MCF 10A (cell line): ENCODE data around the gene LRATD1. TPM values are rescaled to one million over a fixed set of nuclear protein-coding genes. Genes with fewer than 3 reads are reported as not detected.
A peak's percentile ranks its signal among the peaks of the same experiment; 100 is the strongest.

Experiments used
- Bru-seq: library from RNA; stranded (reverse); fragments of 400-500 nt; gene quantifications from one replicate; lab custom pipeline; 2021; lab: Mats Ljungman, UMichigan
- BruChase-seq, 2 experiments: library from RNA; stranded (reverse); fragments of 400-500 nt; gene quantifications; one replicate each; lab custom pipeline; 2021; lab: Mats Ljungman, UMichigan
- BruUV-seq: library from RNA; stranded (reverse); fragments of 400-500 nt; replicated peaks from 2 replicates; lab custom pipeline; 2021; lab: Mats Ljungman, UMichigan
- CTCF ChIA-PET: fragments of 300-600 bp; sonication (Branson Sonifier 250); formaldehyde crosslinking; extraction: SDS; loops from one replicate; lab custom pipeline; 2021; ENCODE audit warnings: antibody characterized with exemption, inconsistent platforms; lab: Yijun Ruan, JAX
- POLR2A ChIA-PET: fragments of 300-600, 350-650 bp; sonication (Branson Sonifier 250); formaldehyde crosslinking; extraction: SDS; loops from one replicate; lab custom pipeline; 2020; ENCODE audit warnings: antibody characterized with exemption, inconsistent platforms; lab: Yijun Ruan, JAX
- DNase-seq: peaks from one replicate; pipeline ENCODE4 v3.0.0-alpha.2; 2018; ENCODE audit not compliant: unreplicated experiment
- H3K27ac Mint-ChIP-seq: one replicate; pipeline ENCODE4 v1.8.0; 2022; ENCODE audit warnings: mild to moderate bottlenecking, low read depth, mixed read lengths; ENCODE audit not compliant: unreplicated experiment
- H3K27me3 Mint-ChIP-seq: one replicate; pipeline ENCODE4 v1.8.0; 2022; ENCODE audit warnings: mixed read lengths; ENCODE audit not compliant: insufficient read depth, unreplicated experiment
- H3K36me3 Mint-ChIP-seq: one replicate; pipeline ENCODE4 v1.8.0; 2022; ENCODE audit warnings: mild to moderate bottlenecking, moderate library complexity, mixed read lengths; ENCODE audit not compliant: insufficient read depth, unreplicated experiment
- H3K4me1 Mint-ChIP-seq: one replicate; pipeline ENCODE4 v1.8.0; 2022; ENCODE audit warnings: mixed read lengths; ENCODE audit not compliant: insufficient read depth, unreplicated experiment
- H3K4me3 Mint-ChIP-seq: one replicate; pipeline ENCODE4 v1.8.0; 2022; ENCODE audit warnings: mild to moderate bottlenecking, moderate library complexity, mixed read lengths; ENCODE audit not compliant: unreplicated experiment
- H3K9me3 Mint-ChIP-seq: one replicate; pipeline ENCODE4 v1.8.0; 2022; ENCODE audit warnings: mixed read lengths; ENCODE audit not compliant: unreplicated experiment
- intact Hi-C: fragments of 100-400 bp; cut with micrococcal nuclease; formaldehyde crosslinking; loops from 2 replicates; pipeline ENCODE4 v1.14.1; 2022
- long read RNA-seq: library from polyadenylated mRNA; stranded (forward); transcript quantifications from one replicate; pipeline ENCODE4 v2.0.0, GENCODE V29; 2022
- total RNA-seq: library from RNA; stranded (reverse); gene quantifications from 2 replicates; pipeline ENCODE4 v1.2.3, GENCODE V29; 2022
- TF ChIP-seq, protein P1 (sequence below): fragments of 200-600 bp; IDR thresholded peaks from one replicate; pipeline ENCODE4 v1.8.0; 2022; ENCODE audit warnings: antibody characterized with exemption, mild to moderate bottlenecking; ENCODE audit not compliant: unreplicated experiment

LRATD1 gene, protein sequence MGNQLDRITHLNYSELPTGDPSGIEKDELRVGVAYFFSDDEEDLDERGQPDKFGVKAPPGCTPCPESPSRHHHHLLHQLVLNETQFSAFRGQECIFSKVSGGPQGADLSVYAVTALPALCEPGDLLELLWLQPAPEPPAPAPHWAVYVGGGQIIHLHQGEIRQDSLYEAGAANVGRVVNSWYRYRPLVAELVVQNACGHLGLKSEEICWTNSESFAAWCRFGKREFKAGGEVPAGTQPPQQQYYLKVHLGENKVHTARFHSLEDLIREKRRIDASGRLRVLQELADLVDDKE
- total RNA-seq = 2.2 and 4.7 TPM in 2 replicates
- percentile 49 among the genes with signal in this experiment for Bru-seq, nascent RNA
- percentile 46 among the genes with signal in this experiment for BruChase-seq, experiment 1, labeled RNA remaining after a 6-hour chase
- percentile 51 among the genes with signal in this experiment for BruChase-seq, experiment 2, labeled RNA remaining after a 2-hour chase
- long read RNA-seq, partial matches to known transcripts = 0 of 7 reads
- long read RNA-seq, other reads (novel, unspliced or antisense) = 4 of 7 reads

DNA sequence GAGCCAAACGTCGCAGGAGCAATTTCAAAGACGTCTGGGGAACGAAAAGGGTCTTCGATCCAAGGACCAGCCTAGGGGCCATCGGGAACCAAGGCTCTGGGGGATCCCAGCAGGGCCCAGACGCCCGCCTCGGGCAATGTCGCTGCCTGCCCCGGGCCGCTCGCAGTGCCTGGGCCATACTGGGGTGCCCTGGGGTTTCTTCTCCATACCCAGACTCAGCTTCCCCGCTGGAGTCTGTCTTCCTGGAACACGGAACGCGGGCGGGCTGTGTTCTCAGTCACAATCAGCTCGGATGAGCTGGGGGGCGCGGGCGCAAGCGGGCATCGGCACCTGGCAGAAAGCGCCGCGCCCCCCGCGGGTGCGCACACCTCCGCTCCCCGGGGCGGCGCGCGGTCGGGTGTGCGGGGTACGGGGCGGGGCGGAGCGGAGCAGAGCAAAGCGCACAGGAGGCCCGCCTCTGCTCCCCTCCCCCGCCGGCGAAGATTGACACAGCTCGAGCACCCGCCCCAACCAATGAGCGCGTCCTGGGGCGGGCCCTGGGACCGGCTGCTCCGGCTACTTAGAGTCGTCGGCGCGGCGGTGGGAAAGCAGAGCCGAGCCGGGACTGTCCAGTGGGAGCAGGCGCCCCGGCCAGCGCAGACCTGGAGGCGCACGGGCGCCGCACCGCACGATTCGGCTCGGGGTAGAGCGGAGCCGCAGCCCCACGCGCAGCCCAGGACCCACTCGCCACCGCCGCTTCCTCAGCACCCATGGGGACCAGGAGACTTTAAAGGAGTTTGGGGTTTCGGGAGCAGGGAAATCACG is at the start of gene LRATD1:
LRATD1 (plus strand) TSS at position 585 of the 804 bp plus-strand sequence. CDS start 1,263 bp downstream, outside the sequence.
- DNase-seq = peak; percentile 93
- Mint-ChIP-seq H3K4me3 (peak within 1 kb of the TSS; percentile 75), H3K9me3 (no peaks in the 10 kb centered on the region), H3K27me3 (no peaks in the 10 kb centered on the region), H3K4me1 (peaks cover 33% of the 10 kb centered on the region), H3K27ac (no peak within 1 kb of the TSS), H3K36me3 (peaks cover 5% of the 10 kb centered on the region)
- POLR2A ChIA-PET = interaction anchor here (0.6 kb wide), 3 partner anchors 63 to 938 kb away, joined by 3 read pairs; no protein-coding TSS in a partner anchor
- TF ChIP-seq, protein P1, sequence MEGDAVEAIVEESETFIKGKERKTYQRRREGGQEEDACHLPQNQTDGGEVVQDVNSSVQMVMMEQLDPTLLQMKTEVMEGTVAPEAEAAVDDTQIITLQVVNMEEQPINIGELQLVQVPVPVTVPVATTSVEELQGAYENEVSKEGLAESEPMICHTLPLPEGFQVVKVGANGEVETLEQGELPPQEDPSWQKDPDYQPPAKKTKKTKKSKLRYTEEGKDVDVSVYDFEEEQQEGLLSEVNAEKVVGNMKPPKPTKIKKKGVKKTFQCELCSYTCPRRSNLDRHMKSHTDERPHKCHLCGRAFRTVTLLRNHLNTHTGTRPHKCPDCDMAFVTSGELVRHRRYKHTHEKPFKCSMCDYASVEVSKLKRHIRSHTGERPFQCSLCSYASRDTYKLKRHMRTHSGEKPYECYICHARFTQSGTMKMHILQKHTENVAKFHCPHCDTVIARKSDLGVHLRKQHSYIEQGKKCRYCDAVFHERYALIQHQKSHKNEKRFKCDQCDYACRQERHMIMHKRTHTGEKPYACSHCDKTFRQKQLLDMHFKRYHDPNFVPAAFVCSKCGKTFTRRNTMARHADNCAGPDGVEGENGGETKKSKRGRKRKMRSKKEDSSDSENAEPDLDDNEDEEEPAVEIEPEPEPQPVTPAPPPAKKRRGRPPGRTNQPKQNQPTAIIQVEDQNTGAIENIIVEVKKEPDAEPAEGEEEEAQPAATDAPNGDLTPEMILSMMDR = no peak
- CTCF ChIA-PET = interaction anchor here (0.5 kb wide), 1 partner anchor 1187 kb away, joined by 4 read pairs; no protein-coding TSS in a partner anchor
- intact Hi-C loops = loop anchor here (5.0 to 10.0 kb wide), 3 partner anchors 348 to 945 kb away; no protein-coding TSS in a partner anchor
- no TSS peak for BruUV-seq

DNA sequence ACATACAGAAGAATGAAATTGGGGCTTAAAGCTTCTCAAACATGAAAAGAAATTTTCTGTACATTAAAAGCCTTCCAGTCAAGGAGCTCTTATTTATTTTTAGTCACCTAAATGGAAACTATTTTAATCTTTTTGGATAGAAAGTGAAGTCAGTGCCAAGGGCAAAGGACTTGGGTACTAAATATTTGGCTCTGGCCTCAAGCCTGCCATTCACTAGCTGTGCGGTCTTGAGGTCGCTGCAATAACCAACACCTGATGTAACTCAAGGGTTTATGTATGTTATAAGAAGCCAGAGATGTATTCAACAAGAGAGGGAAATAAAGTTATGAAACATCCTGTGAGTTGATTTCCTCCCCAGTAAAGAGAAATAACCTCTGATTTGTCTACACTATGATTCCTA is 49.5 kb upstream of the LRATD1 start:
- no peak overlapping the region for H3K4me3 Mint-ChIP-seq
- intact Hi-C loops = no loop called here
- H3K4me1 Mint-ChIP-seq = peaks cover 12% of the 10 kb centered on the region
- no peaks in the 10 kb centered on the region for H3K27me3 Mint-ChIP-seq
- H3K27ac Mint-ChIP-seq = no peak overlapping the region
- no TSS peak for BruUV-seq
- H3K9me3 Mint-ChIP-seq = no peaks in the 10 kb centered on the region
- ChIA-PET CTCF (interaction anchor here (1.6 kb wide), 1 partner anchor 13 kb away, joined by 5 read pairs; no protein-coding TSS in a partner anchor), POLR2A (no interaction called here)
- TF ChIP-seq, protein P1 = no peak
- H3K36me3 Mint-ChIP-seq = no peaks in the 10 kb centered on the region
- no peak for DNase-seq

DNA sequence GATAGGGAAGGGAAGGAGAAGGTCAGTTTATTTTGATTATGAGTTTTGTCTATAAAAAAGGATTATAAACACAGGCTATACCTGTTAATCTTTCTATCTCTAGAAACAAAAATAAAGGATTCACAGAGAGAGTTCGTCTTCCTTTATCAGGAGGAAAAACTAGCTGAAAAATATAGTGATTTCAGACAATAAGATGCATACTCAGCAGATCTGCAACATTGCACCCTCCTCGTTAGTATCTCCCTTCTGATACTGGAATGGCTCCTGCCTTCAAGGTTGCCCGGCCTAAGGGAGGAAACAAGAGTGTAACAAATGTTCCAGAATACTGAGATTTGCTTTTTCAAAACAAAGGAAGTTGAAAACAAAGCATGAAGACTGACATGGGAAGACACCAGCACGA is 48.7 kb upstream of the LRATD1 start:
- CTCF ChIA-PET = interaction anchor here (1.6 kb wide), 1 partner anchor 14 kb away, joined by 5 read pairs; no protein-coding TSS in a partner anchor
- H3K27ac Mint-ChIP-seq = no peak overlapping the region
- H3K36me3 Mint-ChIP-seq = no peaks in the 10 kb centered on the region
- H3K4me3 Mint-ChIP-seq = no peak overlapping the region
- intact Hi-C loops = no loop called here
- H3K9me3 Mint-ChIP-seq = no peaks in the 10 kb centered on the region
- POLR2A ChIA-PET = interaction anchor here (0.6 kb wide), 1 partner anchor 53 kb away, joined by 3 read pairs; no protein-coding TSS in a partner anchor
- peaks cover 15% of the 10 kb centered on the region for H3K4me1 Mint-ChIP-seq
- TF ChIP-seq, protein P1 = no peak
- no peaks in the 10 kb centered on the region for H3K27me3 Mint-ChIP-seq
- DNase-seq = no peak
- no TSS peak for BruUV-seq
